GM12864 (cell line): ENCODE results near the gene SLC12A7.

Experiments used
- DNase-seq: peaks from one replicate; pipeline ENCODE4 v3.0.0-alpha.2; 2011; ENCODE audit warnings: low read depth
- H3K4me3 ChIP-seq: 2 replicates; pipeline ENCODE4 v1.5.1; 2011; ENCODE audit warnings: mild to moderate bottlenecking, low read depth, low read length, control low read depth
- CTCF ChIP-seq: IDR thresholded peaks from 2 replicates; pipeline ENCODE4 v1.5.1; 2011; ENCODE audit warnings: low read depth, mild to moderate bottlenecking, moderate library complexity, low read length, control low read depth, inconsistent platforms; ENCODE audit errors: missing control alignments

The SLC12A7 gene

DNA sequence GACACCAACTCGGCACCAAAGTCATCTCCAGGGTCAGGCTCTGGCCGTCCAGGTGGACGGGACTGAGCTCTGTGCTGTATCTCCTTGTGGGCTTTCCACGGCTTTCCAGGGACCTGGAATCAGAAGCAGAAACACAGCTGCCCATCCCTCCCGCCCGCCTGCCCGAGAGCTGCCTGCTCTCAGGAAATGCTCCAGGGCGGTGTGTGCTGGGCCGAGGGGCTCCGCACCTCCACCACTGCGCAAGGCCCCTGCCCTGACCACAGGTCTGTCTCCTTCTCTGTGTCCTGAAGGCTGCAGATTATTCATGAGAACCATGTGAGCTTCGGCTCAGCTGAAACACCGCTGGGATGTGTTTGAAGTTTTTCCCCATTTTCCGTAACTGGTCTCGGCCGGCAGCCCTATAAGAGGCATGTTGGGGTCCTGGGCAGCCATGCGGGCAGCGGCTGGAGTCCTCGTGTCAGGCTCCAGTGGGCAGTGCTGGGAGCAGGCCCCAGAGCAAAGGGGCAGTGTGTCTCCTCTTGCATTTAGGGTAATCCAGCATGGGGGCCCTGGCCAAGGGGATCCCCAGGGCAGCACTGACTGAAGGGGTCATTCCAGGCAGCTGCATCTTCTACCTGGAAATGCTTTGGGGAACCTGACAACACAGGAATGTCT lies 80.4 kb downstream of the SLC12A7 start:
- no peak for DNase-seq
- no peak for TF ChIP-seq CTCF

GRCh38 chr5:1030801-1031271 lies 81.0 kb downstream of the SLC12A7 start:
- DNase-seq, result no peak
- no peak for TF ChIP-seq CTCF
- H3K4me3 ChIP-seq, result no peak overlapping the region

More for the DNA sequence above, 80.4 kb downstream of the SLC12A7 start:
- no peak overlapping the region for H3K4me3 ChIP-seq

DNA sequence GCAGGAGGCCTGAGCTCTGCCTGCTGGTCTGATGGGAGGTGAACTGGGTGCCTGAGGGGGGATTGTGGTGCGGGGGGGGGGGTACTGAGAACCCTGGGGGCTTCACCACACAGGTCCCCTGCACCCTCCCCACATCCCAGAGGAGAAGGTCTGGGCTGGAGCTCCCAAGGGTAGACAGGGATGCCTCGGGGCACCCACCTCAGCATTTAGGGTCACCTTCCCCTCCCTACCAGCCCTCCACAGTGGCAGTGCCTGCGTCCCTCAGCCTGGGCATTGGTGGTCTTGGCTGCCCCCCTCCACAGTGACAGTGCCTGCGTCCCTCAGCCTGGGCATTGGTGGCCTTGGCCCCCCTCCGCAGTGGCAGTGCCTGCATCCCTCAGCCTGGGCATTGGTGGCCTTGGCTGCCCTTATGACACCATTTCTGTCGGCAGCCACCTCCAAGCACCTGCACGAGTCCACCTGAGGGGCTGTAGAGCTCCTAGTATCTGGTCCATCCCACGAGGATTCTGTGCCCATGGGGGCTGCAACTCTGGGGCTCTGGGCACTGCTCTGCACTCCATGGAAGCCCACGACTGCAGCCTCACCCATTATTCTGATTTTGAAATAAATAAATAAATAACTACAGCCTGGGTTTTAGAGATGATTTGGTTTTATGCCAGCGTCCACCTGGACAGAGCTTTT lies 81.8 kb downstream of the SLC12A7 start:
- no peak for TF ChIP-seq CTCF
- H3K4me3 ChIP-seq, result no peak overlapping the region
- DNase-seq, result no peak

DNA sequence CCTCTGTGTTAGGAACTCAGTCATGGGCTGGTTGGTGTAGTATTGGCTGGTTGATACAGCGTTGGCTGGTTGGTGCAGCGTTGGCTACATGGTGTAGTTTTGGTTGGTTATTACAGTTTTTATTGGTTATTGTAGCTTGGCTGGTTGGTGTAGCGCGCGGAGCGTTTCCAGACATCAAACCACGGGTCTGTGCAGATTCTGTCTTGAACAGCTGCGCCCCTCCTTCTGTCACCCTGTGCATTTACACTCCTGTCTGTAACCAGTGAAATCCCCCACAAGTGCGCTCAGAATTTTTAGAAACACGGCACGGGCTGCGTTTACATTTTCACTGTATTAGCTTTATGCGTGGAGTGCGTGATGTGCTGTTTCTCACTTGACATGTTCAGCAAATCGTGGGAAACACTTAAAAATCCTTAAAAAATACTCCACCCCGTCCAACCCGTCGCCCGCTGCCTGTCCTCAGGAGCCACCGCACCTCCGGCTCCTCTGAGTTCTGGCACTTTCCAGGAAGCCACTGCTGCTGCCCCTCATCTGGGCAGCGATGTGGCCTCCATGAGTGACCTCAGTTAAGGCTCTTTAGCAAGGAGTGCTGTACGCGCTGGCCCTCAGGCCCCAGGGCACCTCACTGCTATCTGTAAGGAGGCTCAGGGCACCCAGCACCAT lies 82.5 kb downstream of the SLC12A7 start:
- no peak overlapping the region for H3K4me3 ChIP-seq
- TF ChIP-seq CTCF, result no peak
- DNase-seq, result no peak

- DNase-seq, result no peak
- no peak for TF ChIP-seq CTCF
- H3K4me3 ChIP-seq, result no peak overlapping the region
These were observed 83.2 kb downstream of the SLC12A7 start for GRCh38 chr5:1028481-1029281.

- DNase-seq, result no peak
- TF ChIP-seq CTCF, result no peak
- H3K4me3 ChIP-seq, result no peak overlapping the region
These were observed 84.0 kb downstream of the SLC12A7 start for GRCh38 chr5:1027631-1028441.
